ENCODE measurements around the gene DYNC1I2.

DYNC1I2 gene

GRCh38 chr2:171687287-171688128, at the start of gene DYNC1I2:
Gene DYNC1I2 (plus strand): TSS chr2:171687469. CDS start chr2:171690156, 2,687 bp downstream.
- DNase-seq (ENCODE audit: low read depth in 2 of 2): peak; percentile 55 to 57

GRCh38 chr2:171651667-171652415, 35.4 kb upstream of the DYNC1I2 start:
- DNase-seq (ENCODE audit: low read depth in 2 of 2): no peak

- DNase-seq (ENCODE audit: low read depth in 2 of 2): no peak
Measured at GRCh38 chr2:171652416-171652785, 34.9 kb upstream of the DYNC1I2 start.

GRCh38 chr2:171655586-171655985, 31.7 kb upstream of the DYNC1I2 start:
- DNase-seq (ENCODE audit: low read depth in 2 of 2): no peak

GRCh38 chr2:171667041-171667440, 20.2 kb upstream of the DYNC1I2 start:
- no peak for DNase-seq (ENCODE audit: low read depth in 2 of 2)

- no peak for DNase-seq (ENCODE audit: low read depth in 2 of 2)
Measured at GRCh38 chr2:171668183-171668582, 19.1 kb upstream of the DYNC1I2 start.

- no peak for DNase-seq (ENCODE audit: low read depth in 2 of 2)
Measured at GRCh38 chr2:171669121-171669520, 18.1 kb upstream of the DYNC1I2 start.

- DNase-seq (ENCODE audit: low read depth in 2 of 2): no peak
Measured at GRCh38 chr2:171670655-171671054, 16.6 kb upstream of the DYNC1I2 start.

GRCh38 chr2:171671867-171672266, 15.4 kb upstream of the DYNC1I2 start:
- no peak for DNase-seq (ENCODE audit: low read depth in 2 of 2)

GRCh38 chr2:171673905-171674304, 13.4 kb upstream of the DYNC1I2 start:
- DNase-seq (ENCODE audit: low read depth in 2 of 2): no peak

GRCh38 chr2:171675810-171676345, 11.4 kb upstream of the DYNC1I2 start:
- DNase-seq (ENCODE audit: low read depth in 2 of 2): no peak

GRCh38 chr2:171678619-171679018, 8.7 kb upstream of the DYNC1I2 start:
- no peak for DNase-seq (ENCODE audit: low read depth in 2 of 2)

- DNase-seq (ENCODE audit: low read depth in 2 of 2): no peak
Measured at GRCh38 chr2:171688129-171688465, 828 bp downstream of the DYNC1I2 start.

- DNase-seq (ENCODE audit: low read depth in 2 of 2): no peak
Measured at GRCh38 chr2:171692331-171692730, 5.1 kb downstream of the DYNC1I2 start.

- DNase-seq (ENCODE audit: low read depth in 2 of 2): no peak
Measured at GRCh38 chr2:171702781-171703556, 15.7 kb downstream of the DYNC1I2 start.

GRCh38 chr2:171703574-171704347, 16.5 kb downstream of the DYNC1I2 start:
- DNase-seq (ENCODE audit: low read depth in 2 of 2): no peak

GRCh38 chr2:171706152-171706803, 19.0 kb downstream of the DYNC1I2 start:
- DNase-seq (ENCODE audit: low read depth in 2 of 2): no peak

GRCh38 chr2:171707752-171708151, 20.5 kb downstream of the DYNC1I2 start:
- DNase-seq (ENCODE audit: low read depth in 2 of 2): no peak

- no peak for DNase-seq (ENCODE audit: low read depth in 2 of 2)
Measured at GRCh38 chr2:171709011-171709685, 21.9 kb downstream of the DYNC1I2 start.

GRCh38 chr2:171711351-171711750, 24.1 kb downstream of the DYNC1I2 start:
- no peak for DNase-seq (ENCODE audit: low read depth in 2 of 2)
